K562 (cell line): ENCODE results near the gene CSE1L. TPM values are rescaled to one million over a fixed set of nuclear protein-coding genes. Genes with fewer than 3 reads are reported as not detected.
A peak's percentile ranks its signal among the peaks of the same experiment; 100 is the strongest.

Experiments used
- BDP1 ChIP-seq: IDR thresholded peaks from 3 replicates; pipeline ENCODE4 v1.6.1; 2011; ENCODE audit not compliant: insufficient read length, insufficient read depth
- CHD1 ChIP-seq: fragments of 200-600 bp; sonication (generic); IDR thresholded peaks from one replicate; pipeline ENCODE4 v1.6.1; 2012; ENCODE audit warnings: mild to moderate bottlenecking, moderate library complexity, low read length, inconsistent platforms
- CTBP1 ChIP-seq: fragments of 450-650 bp; IDR thresholded peaks from 2 replicates; pipeline ENCODE4 v1.6.1; 2016; ENCODE audit warnings: borderline replicate concordance
- DPF2 ChIP-seq: fragments of 450-650 bp; IDR thresholded peaks from 2 replicates; pipeline ENCODE4 v1.6.1; 2016
- ERF ChIP-seq: fragments of 450-650 bp; formaldehyde crosslinking; IDR thresholded peaks from 2 replicates; pipeline ENCODE4 v1.4.0; 2020; ENCODE audit warnings: mild to moderate bottlenecking, mixed read lengths
- ETS2 ChIP-seq: IDR thresholded peaks from 2 replicates; pipeline ENCODE4 v1.6.1; 2016; ENCODE audit warnings: borderline replicate concordance, missing genetic modification characterization, mild to moderate bottlenecking, moderate library complexity, missing compliant biosample characterization; ENCODE audit not compliant: poor library complexity, severe bottlenecking
- FOXP1 ChIP-seq: sonication (generic); formaldehyde crosslinking; IDR thresholded peaks from 2 replicates; pipeline ENCODE4 v1.8.0; 2022; ENCODE audit warnings: mild to moderate bottlenecking, missing genetic modification reagents
- GTF2F1 ChIP-seq: IDR thresholded peaks from 2 replicates; pipeline ENCODE4 v1.6.1; 2011; ENCODE audit warnings: low read depth, low read length, improper control_type of control experiment
- JUNB ChIP-seq: fragments of 450-650 bp; formaldehyde crosslinking; conservative IDR thresholded peaks from 2 replicates; pipeline ENCODE4 v1.4.0; 2020; ENCODE audit warnings: mild to moderate bottlenecking
- KLF6 ChIP-seq: fragments of 250-450 bp; sonication (Bioruptor Pico); IDR thresholded peaks from 2 replicates; pipeline ENCODE4 v1.4.0; 2020; ENCODE audit warnings: mild to moderate bottlenecking, moderate library complexity, borderline replicate concordance
- MAFF ChIP-seq: IDR thresholded peaks from 2 replicates; pipeline ENCODE4 v1.6.1; 2012; ENCODE audit warnings: low read length, improper control_type of control experiment
- RFX5 ChIP-seq: IDR thresholded peaks from 2 replicates; pipeline ENCODE4 v1.6.1; 2011; ENCODE audit warnings: low read depth, mild to moderate bottlenecking, improper control_type of control experiment, low read length
- SMARCC2 ChIP-seq: fragments of 450-650 bp; IDR thresholded peaks from 2 replicates; pipeline ENCODE4 v1.6.1; 2017; ENCODE audit warnings: antibody characterized with exemption, moderate library complexity, mild to moderate bottlenecking, low read depth
- ZNF280B ChIP-seq: fragments of 250-450 bp; sonication (Bioruptor Pico); IDR thresholded peaks from 2 replicates; pipeline ENCODE4 v1.5.1; 2021; ENCODE audit warnings: mild to moderate bottlenecking
- ZNF586 ChIP-seq: fragments of 450-650 bp; formaldehyde crosslinking; conservative IDR thresholded peaks from 2 replicates; pipeline ENCODE4 v1.4.0; 2020; ENCODE audit warnings: mild to moderate bottlenecking, moderate library complexity
- ZNF609 ChIP-seq: sonication (generic); formaldehyde crosslinking; IDR thresholded peaks from 2 replicates; pipeline ENCODE4 v1.8.1; 2023; ENCODE audit warnings: missing genetic modification reagents, mild to moderate bottlenecking, borderline replicate concordance
- polyA plus RNA-seq, 8 experiments: library from polyadenylated mRNA; depleted of rRNA in 4 of 8; stranded (reverse) in 5 of 8; unstranded in 3 of 8; fragments of >200 nt; fragmentation: Nextera tagmentation in 2 of 8; fragmentation: Illumina TruSeq in 1 of 8; extraction: Ambion mirVana in 2 of 8; extraction: Trizol in 1 of 8; gene quantifications; 2 replicates each; pipeline versions ENCODE4 v1.2.1 to v1.2.3, GENCODE V29; 2011 to 2014; ENCODE audit warnings: inconsistent platforms in 1 of 8, missing spikeins in 1 of 8
- total RNA-seq, 7 experiments: library from RNA; depleted of rRNA in 6 of 7; stranded (reverse); fragments of >200 nt in 6 of 7; fragmentation: Illumina TruSeq in 2 of 7; extraction: Trizol in 2 of 7; gene quantifications; 2 replicates each; pipeline versions ENCODE4 v1.2.1 to v1.2.3, GENCODE V29; 2011 to 2021; ENCODE audit warnings: low replicate concordance in 1 of 7
- TF ChIP-seq, protein P1 (sequence below): fragments of 450-650 bp; IDR thresholded peaks from 2 replicates; pipeline ENCODE4 v1.6.1; 2016; ENCODE audit warnings: mild to moderate bottlenecking
- TF ChIP-seq, protein P2 (sequence below): fragments of 250-450 bp; sonication (Bioruptor Pico); IDR thresholded peaks from 2 replicates; pipeline ENCODE4 v1.5.0; 2021

Gene CSE1L
- total and polyA plus RNA-seq, 9 of the 15 experiments (the other 6 are each of a cell fraction or from before 2014, with no cell fraction given), result 138 to 280 (median 209) TPM

GRCh38 chr20:49037962-49038387, 8.1 kb upstream of the CSE1L start (continued):
- TF ChIP-seq, protein P1, sequence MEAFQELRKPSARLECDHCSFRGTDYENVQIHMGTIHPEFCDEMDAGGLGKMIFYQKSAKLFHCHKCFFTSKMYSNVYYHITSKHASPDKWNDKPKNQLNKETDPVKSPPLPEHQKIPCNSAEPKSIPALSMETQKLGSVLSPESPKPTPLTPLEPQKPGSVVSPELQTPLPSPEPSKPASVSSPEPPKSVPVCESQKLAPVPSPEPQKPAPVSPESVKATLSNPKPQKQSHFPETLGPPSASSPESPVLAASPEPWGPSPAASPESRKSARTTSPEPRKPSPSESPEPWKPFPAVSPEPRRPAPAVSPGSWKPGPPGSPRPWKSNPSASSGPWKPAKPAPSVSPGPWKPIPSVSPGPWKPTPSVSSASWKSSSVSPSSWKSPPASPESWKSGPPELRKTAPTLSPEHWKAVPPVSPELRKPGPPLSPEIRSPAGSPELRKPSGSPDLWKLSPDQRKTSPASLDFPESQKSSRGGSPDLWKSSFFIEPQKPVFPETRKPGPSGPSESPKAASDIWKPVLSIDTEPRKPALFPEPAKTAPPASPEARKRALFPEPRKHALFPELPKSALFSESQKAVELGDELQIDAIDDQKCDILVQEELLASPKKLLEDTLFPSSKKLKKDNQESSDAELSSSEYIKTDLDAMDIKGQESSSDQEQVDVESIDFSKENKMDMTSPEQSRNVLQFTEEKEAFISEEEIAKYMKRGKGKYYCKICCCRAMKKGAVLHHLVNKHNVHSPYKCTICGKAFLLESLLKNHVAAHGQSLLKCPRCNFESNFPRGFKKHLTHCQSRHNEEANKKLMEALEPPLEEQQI, result no peak
- peak; percentile 68; the same call in 1 of the 2 replicates for TF ChIP-seq CTBP1
- no peak for TF ChIP-seq RFX5
- no peak for TF ChIP-seq ZNF586 (CRISPR knock-in tag)
- TF ChIP-seq ERF (CRISPR knock-in tag), result no peak
- no peak for TF ChIP-seq JUNB (CRISPR knock-in tag)
- no peak for TF ChIP-seq KLF6 (CRISPR knock-in tag)
- TF ChIP-seq BDP1, result no peak
- no peak for TF ChIP-seq ZNF280B
- no peak for TF ChIP-seq CHD1
- TF ChIP-seq GTF2F1, result no peak
- peak; percentile 81 for TF ChIP-seq DPF2
- TF ChIP-seq ZNF609 (CRISPR knock-in tag), result no peak
- 0 out of 2 replicates have a peak, but pooled peaks have one; percentile 55 for TF ChIP-seq SMARCC2
- peak; percentile 51; the same call in 1 of the 2 replicates for TF ChIP-seq MAFF
- no peak for TF ChIP-seq ETS2 (tag)
- TF ChIP-seq, protein P2, sequence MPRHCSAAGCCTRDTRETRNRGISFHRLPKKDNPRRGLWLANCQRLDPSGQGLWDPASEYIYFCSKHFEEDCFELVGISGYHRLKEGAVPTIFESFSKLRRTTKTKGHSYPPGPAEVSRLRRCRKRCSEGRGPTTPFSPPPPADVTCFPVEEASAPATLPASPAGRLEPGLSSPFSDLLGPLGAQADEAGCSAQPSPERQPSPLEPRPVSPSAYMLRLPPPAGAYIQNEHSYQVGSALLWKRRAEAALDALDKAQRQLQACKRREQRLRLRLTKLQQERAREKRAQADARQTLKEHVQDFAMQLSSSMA (CRISPR knock-in tag), result no peak
- no peak for TF ChIP-seq FOXP1
